Caki2 (cell line): ENCODE results near the gene IFNGR2. TPM values are rescaled to one million over a fixed set of nuclear protein-coding genes. Genes with fewer than 3 reads are reported as not detected.
"Not testable (repeated sequence)": the region's sequence is repeated elsewhere in the genome, so short reads cannot be mapped to it uniquely, and the experiment has no call there.

Source experiments
- DNase-seq: peaks from one replicate; pipeline ENCODE4 v3.0.0-alpha.2; 2015; ENCODE audit warnings: low read depth
- in situ Hi-C: cut with HindIII; loops from 2 replicates; pipeline ENCODE4 v1.10.0; 2016; ENCODE audit warnings: low sequenced_read_pairs, low pct_unique_long_range_greater_than_20kb, mixed read lengths
- total RNA-seq: library from RNA; depleted of rRNA; stranded (reverse); fragments of >200 nt; shearing (Covaris generic); gene quantifications from 2 replicates; pipeline ENCODE4 v1.2.3, GENCODE V29; 2014; ENCODE audit warnings: low replicate concordance

Gene IFNGR2
- total RNA-seq, 1 experiment from 2014 or later = 90.9 TPM

DNA sequence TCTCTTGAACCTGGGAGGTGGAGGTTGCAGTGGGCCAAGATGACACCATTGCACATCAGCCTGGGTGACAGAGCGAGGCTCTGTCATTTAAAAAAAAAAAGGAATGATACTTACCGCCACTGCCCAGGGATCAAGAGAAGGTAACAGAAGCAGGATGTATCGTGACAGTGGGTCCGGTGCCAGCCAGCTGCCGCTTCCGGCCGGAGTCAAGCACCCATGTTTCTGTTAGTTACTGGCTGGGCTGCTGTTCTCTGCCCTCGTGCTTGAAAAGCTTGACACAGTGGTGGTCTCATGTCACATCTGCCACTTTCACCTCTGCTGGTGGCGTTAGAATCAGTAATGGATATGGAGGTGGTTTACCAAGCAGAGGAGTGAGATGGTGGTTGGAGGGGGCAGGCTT, 21.0 kb downstream of the IFNGR2 start:
- DNase-seq = no peak
- in situ Hi-C loops = no loop called here

DNA sequence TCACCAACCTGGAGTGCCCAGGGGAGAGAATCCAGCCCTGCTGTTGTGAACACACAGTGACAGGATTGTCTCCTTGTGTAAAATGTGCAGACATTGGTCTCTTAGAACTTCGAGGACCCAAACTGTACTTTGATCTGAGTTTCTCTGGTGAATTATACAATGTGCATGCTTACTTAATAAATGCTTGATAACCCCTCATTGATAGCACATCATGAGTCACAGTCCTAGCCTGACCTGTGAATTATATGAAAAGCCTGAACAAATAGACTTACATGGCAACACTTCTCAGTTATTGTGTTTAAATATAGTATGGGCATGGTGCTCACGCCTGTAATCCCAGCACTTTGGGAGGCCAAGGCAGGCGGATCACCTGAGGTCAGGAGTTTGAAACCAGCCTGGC, 22.6 kb downstream of the IFNGR2 start:
- in situ Hi-C loops = no loop called here
- DNase-seq = no peak

DNA sequence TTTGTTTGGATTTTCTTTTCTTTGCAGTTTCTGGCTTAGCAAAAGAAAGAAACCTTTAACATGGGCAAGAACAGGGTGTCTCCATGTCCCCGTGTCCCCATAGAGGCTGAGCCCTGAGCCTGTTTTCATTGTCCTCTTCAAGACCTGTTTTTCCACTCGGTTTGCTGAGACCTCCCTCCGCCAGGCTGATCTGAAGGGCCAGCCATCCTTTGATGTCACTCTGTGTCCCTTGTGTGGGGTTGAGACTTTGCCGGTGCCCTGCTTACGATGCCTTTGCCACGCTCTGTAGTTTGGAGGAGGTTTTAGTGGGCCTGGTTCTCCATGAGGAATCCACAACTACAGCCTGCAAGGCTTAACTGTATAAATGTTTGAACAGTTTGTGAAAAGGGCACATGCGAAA, 23.8 kb downstream of the IFNGR2 start:
- DNase-seq = no peak
- in situ Hi-C loops = no loop called here

DNA sequence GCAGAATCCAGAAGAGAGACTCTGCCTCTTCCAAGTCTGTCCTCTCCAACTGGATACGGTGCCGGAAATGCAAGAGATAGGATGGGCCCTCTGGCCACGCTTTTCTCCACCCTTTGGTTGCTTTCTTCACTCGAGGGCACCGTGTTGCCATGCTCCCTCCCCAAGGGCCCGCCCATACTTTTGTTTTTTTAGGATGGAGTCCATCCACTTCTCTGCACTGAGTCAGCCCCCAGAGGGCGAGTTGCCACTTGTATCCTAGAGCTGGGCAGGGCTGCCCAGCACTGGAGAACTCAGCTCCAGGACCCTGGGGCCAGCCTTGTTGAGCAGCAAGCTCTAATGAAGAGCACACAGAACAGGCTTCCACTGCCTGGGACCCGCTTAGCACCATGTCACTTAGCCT, 25.5 kb downstream of the IFNGR2 start:
- in situ Hi-C loops = no loop called here
- DNase-seq = peak; percentile 80

DNA sequence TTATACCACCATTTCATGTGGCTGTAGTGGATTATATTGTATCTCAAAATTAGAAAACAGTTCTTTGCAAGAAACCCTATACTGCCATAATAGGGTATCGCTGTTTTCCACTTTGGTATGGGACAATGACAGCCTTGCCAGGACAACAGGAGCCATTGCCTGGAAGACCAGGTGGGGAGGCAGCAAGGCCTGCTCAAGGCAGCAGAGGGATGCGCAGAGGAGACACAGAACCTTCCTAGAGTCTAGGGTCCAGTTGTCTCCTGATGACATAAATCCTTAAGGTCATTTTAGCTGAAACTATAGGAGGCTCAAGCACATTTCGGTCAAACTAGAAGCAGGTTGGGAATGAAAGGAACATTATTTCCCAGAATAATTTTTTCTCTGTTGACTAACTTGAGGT, 27.6 kb downstream of the IFNGR2 start:
- no peak for DNase-seq
- in situ Hi-C loops = no loop called here

DNA sequence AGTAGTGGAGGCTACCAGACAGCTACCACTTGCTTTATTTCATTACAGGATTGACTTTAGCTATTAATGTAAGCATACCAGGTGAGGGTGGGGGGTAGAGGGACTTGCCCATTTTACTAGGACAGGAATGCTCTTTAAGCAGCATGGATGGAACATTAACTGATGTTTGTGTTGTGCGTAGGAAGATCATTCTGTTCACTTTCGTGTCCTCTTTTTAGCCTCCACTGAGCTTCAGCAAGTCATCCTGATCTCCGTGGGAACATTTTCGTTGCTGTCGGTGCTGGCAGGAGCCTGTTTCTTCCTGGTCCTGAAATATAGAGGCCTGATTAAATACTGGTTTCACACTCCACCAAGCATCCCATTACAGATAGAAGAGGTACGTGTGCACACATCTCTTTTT, 29.3 kb downstream of the IFNGR2 start:
- peak; percentile 51 for DNase-seq
- in situ Hi-C loops = no loop called here

DNA sequence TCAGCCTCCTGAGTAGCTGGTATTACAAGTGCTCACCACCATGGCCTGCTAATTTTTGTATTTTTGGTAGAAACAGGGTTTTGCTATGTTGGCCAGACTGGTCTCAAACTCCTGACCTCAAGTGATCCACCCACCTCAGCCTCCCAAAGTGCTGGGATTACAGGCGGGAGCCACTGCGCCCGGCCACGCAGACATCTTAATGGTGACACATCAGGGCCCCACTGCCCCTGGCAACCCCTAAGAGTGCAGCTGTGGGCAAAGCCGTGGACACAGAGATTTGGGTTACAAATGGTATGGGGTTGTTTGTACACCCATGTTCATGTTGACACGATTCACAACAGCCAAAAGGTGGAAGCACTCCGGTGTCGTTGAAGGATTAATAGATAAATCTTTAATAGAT, 29.8 kb downstream of the IFNGR2 start:
- in situ Hi-C loops = no loop called here
- DNase-seq = no peak

DNA sequence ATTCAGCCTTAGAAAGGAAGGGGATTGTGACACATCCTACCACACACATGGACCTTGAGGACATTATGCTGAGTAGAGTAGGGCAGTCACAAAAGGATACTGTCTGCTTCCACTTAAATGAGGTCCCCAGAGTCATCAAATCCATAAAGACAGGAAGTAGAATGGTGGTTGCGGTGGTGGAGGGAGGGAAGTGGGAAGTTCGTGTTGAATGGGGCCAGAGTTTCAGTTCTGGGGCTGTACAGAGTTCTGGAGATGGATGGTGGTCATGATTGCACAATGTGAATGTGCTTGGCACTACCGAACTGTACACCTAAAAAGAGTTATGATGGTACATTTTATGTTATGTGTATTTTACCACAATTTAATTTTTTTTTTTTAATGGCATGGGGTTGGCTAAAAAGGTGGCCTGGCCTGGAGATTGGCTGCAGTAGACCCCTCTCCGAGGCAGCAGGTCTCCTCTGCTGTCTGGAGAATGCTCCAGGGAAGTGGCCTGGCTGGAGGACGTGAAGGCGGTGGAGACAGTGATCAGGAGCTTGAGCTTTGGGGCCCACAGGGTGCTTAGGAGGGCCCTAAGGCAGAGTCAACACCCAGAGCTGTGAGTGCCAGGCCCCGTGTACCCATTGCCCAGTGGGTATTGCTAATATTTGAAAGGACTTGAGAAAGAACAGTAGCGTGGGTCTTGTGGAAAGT, 30.4 kb downstream of the IFNGR2 start:
- in situ Hi-C loops = no loop called here
- DNase-seq = no peak

DNA sequence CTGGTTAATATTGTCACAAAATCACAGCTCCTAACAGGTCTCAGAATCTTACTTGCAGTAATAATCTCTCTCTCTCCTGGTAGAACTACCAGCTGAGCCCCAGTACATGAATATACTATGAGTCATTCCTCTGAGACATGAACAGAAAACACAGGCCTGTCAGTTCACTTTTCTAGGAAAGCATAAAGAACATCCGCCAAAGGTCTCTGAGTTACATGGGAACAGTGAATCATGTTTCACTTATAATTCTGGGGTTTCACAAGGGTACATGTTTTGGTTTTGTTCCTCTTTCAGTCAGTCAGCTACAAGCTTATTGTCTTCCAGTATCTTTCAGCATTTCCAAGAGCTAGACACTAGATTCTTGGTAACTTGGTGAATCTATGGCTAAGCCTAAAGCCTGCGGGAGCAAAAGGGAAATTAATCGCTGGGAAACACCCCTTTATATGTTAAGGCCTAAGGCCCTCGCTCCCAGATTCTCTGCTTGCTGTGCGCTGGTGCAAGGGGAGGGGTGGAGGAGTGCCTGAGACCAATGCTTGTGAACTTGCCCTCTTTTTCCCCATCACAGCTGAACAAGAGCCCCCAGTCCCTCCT, 31.7 kb downstream of the IFNGR2 start:
- peak; percentile 71 for DNase-seq
- in situ Hi-C loops = no loop called here

DNA sequence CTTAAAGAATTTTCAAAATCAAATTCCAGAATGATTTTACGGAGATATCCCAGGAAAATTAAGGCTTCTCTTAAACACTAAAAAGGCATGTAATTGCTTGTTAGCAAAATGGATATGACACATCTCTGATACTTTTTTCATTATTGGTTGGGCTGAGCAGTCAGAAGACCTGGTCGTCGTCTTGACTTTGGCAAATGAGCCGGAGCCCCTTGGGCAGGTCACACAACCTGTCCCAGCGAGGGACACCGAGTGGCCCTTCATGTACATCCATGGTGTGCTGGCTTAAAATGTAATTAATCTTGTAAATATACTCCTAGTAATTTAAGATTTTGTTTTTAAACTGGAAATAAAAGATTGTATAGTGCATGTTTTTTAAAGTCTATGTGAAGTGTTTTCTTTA, 33.9 kb downstream of the IFNGR2 start:
- in situ Hi-C loops = no loop called here
- DNase-seq = no peak

DNA sequence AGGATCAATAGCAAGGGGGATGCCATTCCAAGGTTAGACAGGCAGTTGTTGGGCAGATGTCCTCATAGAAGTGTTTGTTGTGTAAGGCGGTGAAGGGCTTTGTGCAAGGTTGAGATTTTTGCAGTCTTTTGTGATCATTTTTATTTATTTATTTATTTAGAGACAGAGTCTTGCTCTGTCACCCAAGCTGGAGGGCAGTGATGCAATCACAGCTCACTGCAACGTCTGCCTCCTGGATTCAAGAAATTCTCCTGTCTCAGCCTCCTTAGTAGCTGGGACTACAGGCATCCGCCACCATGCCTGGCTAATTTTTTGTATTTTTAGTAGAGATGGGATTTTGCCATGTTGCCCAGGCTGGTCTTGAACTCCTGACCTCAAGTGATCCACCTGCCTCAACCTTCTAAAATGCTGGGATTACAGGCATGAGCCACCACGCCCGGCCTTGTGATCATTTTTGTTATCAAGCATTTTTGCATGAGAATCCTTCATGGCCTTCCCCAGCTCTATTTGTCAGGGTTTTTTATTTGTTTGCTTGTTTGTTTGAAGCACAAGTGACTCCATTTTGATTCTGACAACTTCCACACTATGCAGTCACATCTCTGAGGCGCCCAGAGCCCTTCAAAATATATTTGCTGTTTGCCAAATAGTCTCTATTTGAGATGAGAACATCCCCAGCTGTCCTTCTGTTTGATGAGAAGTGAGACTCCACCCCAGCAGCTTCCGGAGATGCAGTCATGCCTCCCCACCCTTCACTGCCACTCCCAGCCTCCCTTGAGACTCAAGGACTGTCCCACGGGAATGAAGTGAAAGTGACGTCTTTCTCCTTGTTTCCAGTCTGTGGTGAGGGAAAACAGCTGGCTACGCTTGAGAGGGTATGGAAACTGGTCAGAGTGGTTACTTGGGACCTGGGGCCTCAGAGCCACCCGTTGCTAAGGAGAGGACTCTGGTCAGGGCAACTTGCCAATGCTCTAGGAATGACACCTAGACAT, 38.6 kb downstream of the IFNGR2 start:
- in situ Hi-C loops = no loop called here
- peak; percentile 99 for DNase-seq

DNA sequence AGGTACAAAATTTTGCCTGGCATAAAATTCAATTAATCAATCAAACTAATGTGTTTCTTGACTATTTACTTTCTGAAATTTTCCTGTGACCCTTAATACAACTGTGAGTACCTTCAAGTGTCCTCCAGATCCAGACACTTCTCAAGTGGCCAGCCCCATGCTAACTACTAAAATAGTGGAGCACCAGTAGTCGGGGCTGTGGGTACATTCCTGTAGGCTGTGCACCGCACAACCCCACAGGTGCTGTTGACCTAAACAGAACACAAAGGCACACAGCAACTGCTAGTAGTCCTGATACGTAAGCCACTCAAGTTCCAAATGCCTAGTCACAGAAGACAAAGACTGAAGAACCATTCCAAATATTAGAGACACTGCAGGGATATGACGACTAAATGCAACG, 40.0 kb downstream of the IFNGR2 start:
- in situ Hi-C loops = no loop called here
- DNase-seq = no peak

DNA sequence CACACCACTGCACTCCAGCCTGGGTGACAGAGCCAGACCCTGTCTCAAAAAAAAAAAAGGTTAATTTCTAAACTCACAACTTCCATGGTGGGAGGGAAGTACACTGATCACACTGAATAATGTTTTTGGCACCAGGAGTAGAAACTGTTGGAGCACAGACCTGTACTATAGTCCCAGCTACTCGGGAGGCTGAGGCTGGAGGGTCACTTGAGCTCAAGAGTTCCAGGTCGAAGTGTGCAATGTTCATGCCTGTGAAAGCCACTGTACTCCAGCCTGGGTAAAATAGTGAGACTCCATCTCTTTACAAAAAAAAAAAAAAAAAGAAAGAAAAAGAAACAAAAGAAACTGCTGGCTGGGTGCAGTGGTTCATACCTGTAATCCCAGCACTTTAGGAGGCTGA, 41.3 kb downstream of the IFNGR2 start:
- no peak for DNase-seq
- in situ Hi-C loops = no loop called here

DNA sequence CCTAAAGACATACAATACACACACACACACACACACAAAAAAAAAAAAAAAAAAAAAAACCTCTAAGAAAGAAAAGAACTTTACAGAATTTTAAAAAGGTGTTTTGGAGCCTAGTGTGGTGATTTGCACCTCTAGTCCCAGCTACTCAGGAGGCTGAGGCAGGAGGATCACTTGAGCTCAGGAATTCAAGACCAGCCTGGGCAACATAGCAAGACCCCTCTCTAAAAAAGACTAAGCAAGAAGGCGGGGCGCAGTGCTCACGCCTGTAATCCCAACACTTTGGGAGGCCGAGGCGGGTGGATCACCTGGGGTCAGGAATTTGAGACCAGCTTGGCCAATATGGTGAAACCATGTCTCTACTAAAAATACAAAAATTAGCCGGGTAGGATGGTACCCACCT, 43.4 kb downstream of the IFNGR2 start:
- in situ Hi-C loops, DNase-seq: not testable (repeated sequence)

DNA sequence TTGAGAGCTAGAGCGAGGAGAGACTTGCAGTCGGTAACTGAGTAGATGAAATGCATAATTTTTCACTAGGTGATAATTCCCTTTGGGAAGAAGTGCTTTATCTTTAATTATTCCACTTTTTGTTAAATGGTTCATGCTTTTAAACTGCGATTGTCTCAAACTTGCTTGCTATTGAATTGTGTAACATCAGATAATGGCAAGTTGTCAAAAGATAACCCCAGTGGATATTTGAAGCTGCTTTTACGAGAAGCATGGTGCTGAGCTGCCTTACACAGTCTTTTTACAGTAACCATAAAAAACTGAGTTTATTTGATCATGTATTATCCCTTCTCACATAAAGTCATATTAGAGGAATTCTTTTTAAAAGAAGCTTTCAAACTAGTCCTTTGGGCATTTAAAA, 46.4 kb downstream of the IFNGR2 start:
- DNase-seq = no peak
- in situ Hi-C loops = no loop called here

DNA sequence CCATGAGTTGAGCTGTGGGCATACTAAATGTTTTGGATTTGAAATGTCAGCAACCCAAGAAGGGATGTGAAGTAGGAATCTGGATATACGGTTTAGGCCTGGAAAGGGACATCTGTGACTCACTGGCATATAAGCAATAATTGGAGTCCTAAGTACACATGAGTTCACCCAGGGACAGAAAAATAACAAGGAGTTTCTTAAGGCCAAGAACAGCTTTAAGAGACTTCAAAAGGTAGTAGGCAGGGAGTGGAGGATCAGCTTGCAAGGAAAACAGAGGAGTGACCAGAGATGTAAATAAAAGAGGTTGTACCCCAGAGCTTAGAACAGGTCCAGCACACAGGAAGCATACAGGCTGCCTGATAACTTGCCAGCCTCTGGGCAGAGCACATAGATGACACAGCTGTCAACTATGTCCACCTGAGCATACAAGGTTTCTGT, 48.4 kb downstream of the IFNGR2 start:
- DNase-seq = no peak
- in situ Hi-C loops = no loop called here

DNA sequence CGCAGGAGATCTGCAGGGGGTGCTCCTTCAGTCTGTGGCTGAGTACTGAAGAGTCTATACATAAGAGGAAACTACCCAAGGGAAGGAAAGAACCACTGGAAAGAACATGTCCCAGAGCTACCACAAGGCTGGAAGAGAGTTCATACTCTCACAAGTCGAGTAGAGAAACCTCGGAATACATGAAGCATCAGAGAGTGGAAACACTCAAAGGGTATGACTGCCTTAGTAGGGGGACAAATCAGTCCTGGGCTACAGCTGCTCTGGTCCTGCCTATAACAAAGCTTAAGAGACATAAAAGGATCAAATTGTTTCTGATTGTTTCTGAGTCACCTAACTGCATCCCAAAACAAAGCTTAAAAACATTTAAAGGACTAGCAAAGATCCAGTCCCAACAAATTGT, 49.1 kb downstream of the IFNGR2 start:
- in situ Hi-C loops = no loop called here
- DNase-seq = no peak

DNA sequence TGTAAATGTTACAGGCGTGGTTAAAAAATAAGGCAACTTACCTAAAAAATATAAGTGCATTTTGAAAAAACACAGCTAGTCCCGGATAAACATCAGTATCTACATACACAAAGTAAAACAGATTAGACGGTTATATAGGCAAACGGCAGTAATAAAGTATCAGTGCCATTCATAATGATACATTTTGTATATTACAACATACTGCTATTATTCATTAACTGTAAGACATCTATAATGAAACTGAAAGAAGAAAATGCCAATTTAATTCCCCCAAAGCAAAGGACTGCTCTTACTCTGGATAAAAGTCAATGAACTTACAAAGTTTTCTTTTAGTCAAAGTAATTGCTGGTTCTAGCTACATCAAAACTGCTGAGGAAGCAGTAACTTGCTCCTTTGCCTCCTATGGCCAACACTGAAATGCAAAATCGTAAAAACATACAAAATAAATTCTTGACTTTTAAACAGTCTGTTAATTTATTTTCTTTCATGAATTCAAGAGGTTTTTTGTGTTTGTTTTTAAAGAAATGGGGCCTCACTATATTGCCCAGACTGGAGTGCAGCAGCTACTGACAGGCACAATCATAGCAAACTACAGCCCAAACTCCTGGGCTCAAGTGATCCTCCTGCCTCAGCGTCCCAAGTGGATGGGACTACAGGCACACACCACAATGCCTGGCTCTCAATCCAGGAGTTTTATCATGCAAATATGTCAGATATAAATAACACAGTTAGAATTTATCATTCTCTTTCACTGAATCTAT, 52.7 kb downstream of the IFNGR2 start:
- DNase-seq = no peak
- in situ Hi-C loops = no loop called here
